AG04449 (cell line): Measurements from ENCODE around the gene FCHSD2.
A peak's percentile ranks its signal among the peaks of the same experiment; 100 is the strongest.
"Not testable (repeated sequence)": the region's sequence is repeated elsewhere in the genome, so short reads cannot be mapped to it uniquely, and the experiment has no call there.

Experiments
- CTCF ChIA-PET: fragments of 350-600 bp; formaldehyde crosslinking; extraction: SDS; loops from one replicate; lab custom pipeline; 2021; ENCODE audit warnings: antibody characterized with exemption; lab: Yijun Ruan, JAX
- POLR2A ChIA-PET: fragments of 400-600, 350-600 bp; formaldehyde crosslinking; extraction: SDS; loops from one replicate; lab custom pipeline; 2020; ENCODE audit warnings: antibody characterized with exemption, inconsistent platforms; lab: Yijun Ruan, JAX
- DNase-seq: peaks from one replicate; pipeline ENCODE4 v3.0.0-alpha.2; 2010; ENCODE audit warnings: low read depth, low spot score
- H3K4me3 ChIP-seq: 2 replicates; pipeline ENCODE4 v1.5.1; 2011; ENCODE audit warnings: low read depth, mild to moderate bottlenecking, control low read depth, low read length
- CTCF ChIP-seq: IDR thresholded peaks from one replicate; pipeline ENCODE4 v1.5.1; 2011; ENCODE audit warnings: mild to moderate bottlenecking, moderate library complexity, low read length, control low read depth, inconsistent platforms; ENCODE audit not compliant: insufficient read depth; ENCODE audit errors: missing control alignments

The FCHSD2 gene

DNA sequence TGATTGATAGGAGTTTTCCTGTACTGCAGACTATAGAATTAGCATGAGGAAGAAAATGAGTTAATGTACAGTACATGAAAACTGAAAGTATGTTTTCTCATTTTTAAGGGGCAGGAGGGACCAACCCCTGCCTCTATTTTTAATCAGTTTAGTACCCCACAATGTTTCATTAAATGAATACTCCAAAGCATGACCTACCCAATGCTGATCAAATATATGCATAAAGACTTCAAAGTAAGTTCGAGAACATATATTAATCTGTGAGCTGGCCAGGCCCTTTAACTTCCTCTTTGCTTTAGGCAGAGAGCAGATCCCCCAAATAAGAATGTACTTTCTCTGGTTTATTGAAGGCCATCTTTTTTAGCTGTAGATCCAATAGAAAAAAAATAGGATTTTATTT is 161.0 kb downstream of the FCHSD2 start:
- POLR2A ChIA-PET: no interaction called here
- CTCF ChIA-PET: interaction anchor here (1.1 to 1.7 kb wide), 3 partner anchors 14 to 197 kb away, joined by 3 to 4 read pairs (median 4); no protein-coding TSS in a partner anchor
- no peak for TF ChIP-seq CTCF
- DNase-seq: no peak
- H3K4me3 ChIP-seq: no peak overlapping the region

DNA sequence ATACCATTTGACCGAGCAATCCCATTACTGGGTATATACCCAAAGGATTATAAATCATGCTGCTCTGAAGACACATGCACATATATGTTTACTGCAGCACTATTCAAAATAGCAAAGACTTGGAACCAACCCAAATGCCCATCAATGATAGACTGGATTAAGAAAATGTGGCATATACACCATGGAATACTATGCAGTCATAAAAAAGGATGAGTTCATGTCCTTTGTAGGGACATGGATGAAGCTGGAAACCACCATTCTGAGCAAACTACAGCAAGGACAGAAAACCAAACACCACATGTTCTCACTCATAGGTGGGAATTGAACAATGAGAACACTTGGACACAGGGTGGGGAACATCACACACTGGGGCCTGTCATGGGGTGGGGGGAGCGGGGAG is 164.3 kb downstream of the FCHSD2 start:
- H3K4me3 ChIP-seq, POLR2A ChIA-PET, DNase-seq, CTCF ChIA-PET: not testable (repeated sequence)

DNA sequence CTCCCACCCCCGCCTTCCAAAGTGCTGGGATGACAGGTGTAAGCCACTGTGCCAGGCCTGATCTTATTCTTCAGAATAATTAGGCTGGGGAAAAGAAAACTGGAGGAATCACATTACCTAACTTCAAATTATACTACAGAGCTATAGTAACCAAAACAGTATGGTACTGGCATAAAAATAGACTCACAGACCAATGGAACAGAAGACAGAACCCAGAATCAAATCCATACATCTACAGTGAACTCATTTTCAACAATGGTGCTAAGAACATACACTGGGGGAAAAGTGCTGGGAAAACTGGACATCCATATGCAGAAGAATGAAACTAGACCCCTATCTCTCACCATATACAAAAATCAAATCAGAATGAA is 165.6 kb downstream of the FCHSD2 start:
- DNase-seq, H3K4me3 ChIP-seq, POLR2A ChIA-PET: not testable (repeated sequence)
- CTCF ChIA-PET: interaction anchor here (0.6 kb wide), 1 partner anchor 259 kb away, joined by 4 read pairs; no protein-coding TSS in a partner anchor

GRCh38 chr11:72975778-72976521 is 166.2 kb downstream of the FCHSD2 start:
- ChIA-PET CTCF (interaction anchor here (0.6 kb wide), 1 partner anchor 260 kb away, joined by 4 read pairs; no protein-coding TSS in a partner anchor), POLR2A (interaction anchor here (1.2 kb wide), 1 partner anchor 182 kb away, joined by 3 read pairs; the partner anchor contains the start of gene STARD10)
- peak; percentile 82 for DNase-seq
- no peak overlapping the region for H3K4me3 ChIP-seq
- TF ChIP-seq CTCF: no peak

DNA sequence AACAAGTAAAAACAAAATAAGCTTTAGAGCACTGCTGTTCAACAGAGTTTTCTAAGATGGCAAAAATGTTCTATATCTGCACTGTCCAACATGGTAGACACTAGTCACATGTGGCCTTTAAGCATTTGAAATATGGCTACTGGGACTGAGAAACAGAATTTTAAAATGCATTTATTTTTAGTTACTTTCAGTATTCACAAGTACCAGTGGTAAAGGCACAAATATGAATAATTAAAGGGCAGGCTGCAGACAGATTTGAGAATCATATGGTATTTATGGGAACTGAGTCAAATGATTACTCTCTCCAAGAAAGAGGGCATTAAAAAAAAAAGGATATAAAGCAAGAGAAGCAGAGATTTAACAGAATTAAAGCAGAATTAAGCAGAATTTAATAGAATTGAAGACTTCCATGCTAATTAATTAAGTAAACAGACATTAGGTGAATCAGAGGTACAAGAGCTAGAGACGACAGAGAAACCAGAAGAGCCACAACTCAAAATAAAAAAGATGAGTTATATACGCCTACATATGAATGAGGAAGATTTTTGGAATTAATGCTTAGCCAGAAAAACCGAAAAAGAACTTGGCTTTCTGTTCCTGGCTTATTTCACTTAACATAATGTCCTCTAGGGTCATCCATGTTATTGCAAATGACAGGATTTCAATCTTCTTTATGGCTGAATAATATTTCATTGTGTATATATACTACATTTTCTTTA is 167.5 kb downstream of the FCHSD2 start:
- no peak for DNase-seq
- CTCF ChIA-PET: no interaction called here
- H3K4me3 ChIP-seq: no peak overlapping the region
- POLR2A ChIA-PET: interaction anchor here (1.2 kb wide), 1 partner anchor 181 kb away, joined by 3 read pairs; the partner anchor contains the start of gene STARD10
- TF ChIP-seq CTCF: no peak

DNA sequence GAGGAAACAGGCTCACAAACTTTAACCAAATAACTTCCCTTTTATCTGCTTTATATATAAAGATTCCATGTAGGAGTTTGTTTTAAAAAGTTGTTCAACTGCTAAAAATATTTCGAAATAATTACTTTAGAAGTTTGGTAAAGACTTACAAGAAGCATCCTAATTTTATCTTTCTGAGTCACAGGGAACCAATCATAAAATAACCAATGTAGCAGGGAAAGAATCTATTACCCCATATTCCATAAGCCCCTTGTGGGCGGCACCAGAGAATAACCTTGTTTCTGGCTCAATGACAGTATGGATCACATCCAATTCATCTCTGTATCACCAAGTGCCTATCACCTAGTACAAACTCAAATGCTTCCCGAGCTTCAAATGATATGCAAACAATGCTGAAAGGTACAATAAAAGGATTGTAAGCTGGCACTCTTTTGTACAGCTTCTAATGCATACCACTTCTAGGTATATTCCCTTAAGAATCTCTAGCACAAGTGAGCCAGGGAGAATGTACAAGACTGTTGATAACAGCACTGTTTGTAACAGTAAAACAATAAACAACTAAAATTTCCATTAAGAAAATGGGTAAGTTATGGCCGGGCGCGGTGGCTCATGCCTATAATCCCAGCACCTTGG is 169.5 kb downstream of the FCHSD2 start:
- CTCF ChIA-PET: interaction anchor here (1.0 kb wide), 1 partner anchor 10 kb away, joined by 3 read pairs; no protein-coding TSS in a partner anchor
- H3K4me3 ChIP-seq: no peak overlapping the region
- peak; percentile 29 for DNase-seq
- TF ChIP-seq CTCF: no peak
- POLR2A ChIA-PET: no interaction called here
